ENCODE data around the gene POU6F1.

- TF ChIP-seq EP300 (IDR thresholded peaks at IDR 0.05) (no peak), CTCF (IDR thresholded peaks at IDR 0.05) (peak in 1 of 6 experiments; percentile 10)
Measured at GRCh38 chr12:51172515-51173431, 45.1 kb downstream of the POU6F1 start, which contains the start of gene TFCP2.

Measured in upper lobe of left lung (tissue), 4 donors.